GM20431 (cell line): ENCODE results near the gene TBP.

Experiments used
- in situ Hi-C: fragments of 300-500 bp; cut with MseI, MboI; formaldehyde crosslinking; loops from one replicate; pipeline ENCODE4 v1.15.0; 2020; ENCODE audit warnings: low sequenced_read_pairs; ENCODE audit not compliant: unreplicated experiment

TBP gene

GRCh38 chr6:170532867-170533488, 21.2 kb upstream of the TBP start:
- in situ Hi-C loops: no loop called here

DNA sequence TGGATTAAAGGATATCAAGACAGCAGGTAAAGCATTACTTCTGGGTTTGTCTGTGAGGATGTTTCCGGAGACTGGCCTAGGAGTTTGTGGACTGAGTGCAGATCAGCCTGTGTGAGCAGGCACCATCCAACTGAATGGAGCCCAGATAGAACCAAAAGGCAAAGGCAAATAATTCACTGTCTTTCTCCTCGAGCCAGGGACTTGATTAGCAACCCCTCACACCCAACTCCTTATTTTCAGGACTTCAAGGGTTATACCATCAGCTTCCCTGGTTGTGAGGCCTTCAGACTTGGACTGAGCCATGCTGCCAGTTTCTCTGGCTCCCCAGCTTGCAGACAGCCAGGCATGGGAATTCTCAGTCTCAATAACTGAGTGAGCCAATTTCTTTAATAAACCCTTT, 20.4 kb upstream of the TBP start:
- in situ Hi-C loops: no loop called here

- in situ Hi-C loops: no loop called here
These were observed 19.2 kb upstream of the TBP start for GRCh38 chr6:170535004-170535403.

DNA sequence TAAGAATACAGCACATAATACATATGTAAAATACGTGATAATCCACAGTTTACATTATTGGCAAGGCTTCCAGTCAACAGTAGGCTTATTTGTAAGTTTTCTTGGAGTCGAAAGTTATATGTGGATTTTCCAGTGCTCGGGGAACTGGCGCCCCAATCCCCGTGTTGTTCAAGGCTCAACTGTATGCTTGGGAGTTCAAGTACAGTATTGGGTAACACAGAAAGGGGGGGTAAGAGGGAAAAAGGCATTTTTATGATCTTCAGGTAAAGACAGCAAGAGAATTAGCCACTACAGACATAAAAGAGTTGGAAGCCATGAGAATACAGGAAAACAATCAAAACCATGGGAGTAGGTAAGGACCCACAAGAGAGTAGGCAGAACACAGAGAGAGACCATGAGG, 17.5 kb upstream of the TBP start:
- in situ Hi-C loops: no loop called here

GRCh38 chr6:170537329-170537728, 16.8 kb upstream of the TBP start:
- in situ Hi-C loops: no loop called here

GRCh38 chr6:170542031-170542719, 12.0 kb upstream of the TBP start:
- in situ Hi-C loops: no loop called here

GRCh38 chr6:170545405-170545804, 8.8 kb upstream of the TBP start:
- in situ Hi-C loops: no loop called here

- in situ Hi-C loops: no loop called here
These were observed 1.2 kb upstream of the TBP start, which contains the start of gene PSMB1 for GRCh38 chr6:170552765-170553533. Gene PSMB1, minus strand, starts transcription at chr6:170553307. Its CDS starts 65 bp downstream, at chr6:170553242.

GRCh38 chr6:170553534-170554012, 596 bp upstream of the TBP start:
- in situ Hi-C loops: no loop called here

GRCh38 chr6:170554796-170555137, 598 bp downstream of the TBP start:
- in situ Hi-C loops: no loop called here

GRCh38 chr6:170555305-170555704, 1.1 kb downstream of the TBP start:
- in situ Hi-C loops: no loop called here

DNA sequence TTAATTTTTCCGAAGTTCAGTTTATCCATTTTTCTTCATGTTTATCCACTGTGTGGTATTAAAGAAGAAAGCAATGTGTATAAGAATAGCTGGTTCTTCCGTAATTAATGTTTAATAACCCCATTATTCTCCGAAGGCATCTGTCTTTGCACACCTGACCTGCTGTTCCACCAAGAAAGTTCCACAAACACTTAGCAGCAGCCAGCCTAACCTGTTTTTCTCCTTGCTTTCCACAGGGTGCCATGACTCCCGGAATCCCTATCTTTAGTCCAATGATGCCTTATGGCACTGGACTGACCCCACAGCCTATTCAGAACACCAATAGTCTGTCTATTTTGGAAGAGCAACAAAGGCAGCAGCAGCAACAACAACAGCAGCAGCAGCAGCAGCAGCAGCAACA, 7.4 kb downstream of the TBP start:
- in situ Hi-C loops: no loop called here

DNA sequence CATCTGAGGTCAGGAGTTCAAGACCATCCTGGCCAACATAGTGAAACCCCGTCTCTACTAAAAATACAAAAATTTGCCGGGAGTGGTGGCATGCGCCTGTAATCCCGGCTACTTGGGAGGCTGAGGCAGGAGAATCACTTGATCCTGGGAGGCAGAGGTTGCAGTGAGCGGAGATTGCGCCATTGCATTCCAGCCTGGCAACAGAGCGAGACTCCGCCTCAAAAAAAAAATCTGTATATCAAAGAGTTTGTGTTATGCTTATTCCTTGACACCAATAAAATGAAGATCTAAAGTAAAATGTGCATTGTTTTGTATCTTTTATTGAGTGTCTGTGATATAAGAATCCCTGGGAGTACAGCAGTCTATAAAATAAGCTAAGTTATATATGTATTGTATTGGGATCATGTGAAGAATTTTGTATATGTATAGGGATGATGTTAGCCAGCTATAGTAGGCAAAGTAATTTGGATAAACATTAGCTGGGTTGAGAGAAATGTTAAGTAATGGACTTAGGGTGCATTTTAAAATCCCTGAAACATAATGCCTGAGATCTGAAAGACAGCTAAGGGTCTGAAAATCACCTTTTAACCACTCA, 10.9 kb downstream of the TBP start:
- in situ Hi-C loops: no loop called here

GRCh38 chr6:170572704-170573466, 18.7 kb downstream of the TBP start:
- in situ Hi-C loops: no loop called here

DNA sequence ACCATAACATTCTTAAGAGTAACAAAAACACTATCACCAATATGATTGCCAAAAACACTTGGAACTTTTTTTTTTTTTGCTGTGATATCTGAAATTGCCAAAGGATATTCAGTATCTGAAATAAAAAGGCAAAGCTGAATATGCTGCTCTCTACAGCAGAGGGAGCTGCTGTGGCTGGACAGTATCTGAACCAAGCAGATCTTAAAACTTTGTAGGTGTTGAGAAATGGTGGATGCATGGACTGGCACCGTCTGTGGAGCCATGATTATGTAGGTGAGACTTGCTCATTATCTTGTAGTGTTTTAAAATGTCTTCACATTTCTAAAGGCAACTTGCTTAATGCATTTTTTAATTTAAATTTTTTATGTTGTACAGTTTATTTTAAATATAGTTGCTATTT, 21.1 kb downstream of the TBP start:
- in situ Hi-C loops: no loop called here

DNA sequence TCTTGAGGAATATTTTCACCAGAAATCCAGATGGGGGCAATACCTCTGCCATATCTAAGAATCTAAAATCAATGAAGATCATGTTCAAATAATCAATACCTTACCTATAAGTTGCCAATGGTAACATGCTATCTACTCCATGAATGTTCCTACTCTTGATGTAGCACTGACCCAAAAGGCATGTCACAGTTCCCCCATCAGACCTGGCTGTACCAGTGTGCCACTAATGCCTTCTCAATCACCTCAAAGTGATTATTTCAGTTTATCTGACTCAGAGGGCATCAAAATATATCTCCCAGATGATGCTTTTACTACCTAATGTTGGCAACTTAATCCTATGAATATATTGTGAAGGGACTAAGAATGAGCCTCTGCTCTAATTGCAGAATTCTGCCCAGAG, 24.7 kb downstream of the TBP start:
- in situ Hi-C loops: no loop called here

- in situ Hi-C loops: no loop called here
These were observed 29.6 kb downstream of the TBP start for GRCh38 chr6:170583756-170584180.

GRCh38 chr6:170584181-170584953, 30.2 kb downstream of the TBP start, which contains the start of gene PDCD2:
Gene PDCD2, minus strand, starts transcription at chr6:170584637. Its CDS starts 56 bp downstream, at chr6:170584581.
- in situ Hi-C loops: no loop called here

GRCh38 chr6:170584954-170585498, 30.9 kb downstream of the TBP start:
- in situ Hi-C loops: no loop called here
